Measurements from ENCODE around the gene MORN4. TPM values are rescaled to one million over a fixed set of nuclear protein-coding genes. Genes with fewer than 3 reads are reported as not detected.

MORN4 gene
- total and polyA plus RNA-seq, 7 donors, result 1.8 to 5.6 (median 3.9) TPM

DNA sequence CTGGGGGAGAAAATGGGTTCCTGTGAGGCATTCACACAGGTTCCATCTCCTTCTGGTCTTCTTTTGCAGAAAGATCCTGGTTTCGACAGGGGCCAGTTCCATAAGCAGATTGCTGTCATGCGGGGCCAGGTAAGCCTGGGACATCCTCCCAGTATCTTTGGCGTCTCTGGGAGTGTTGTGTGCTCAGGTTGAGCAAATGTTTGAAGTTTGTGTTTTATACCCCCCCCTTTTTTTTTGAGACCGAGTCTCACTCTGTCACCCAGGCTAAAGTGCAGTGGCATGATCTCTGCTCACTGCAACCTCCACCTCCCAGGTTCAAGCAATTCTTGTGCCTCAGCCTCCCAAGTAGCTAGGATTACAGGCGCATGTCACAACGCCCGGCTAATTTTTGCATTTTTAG lies 33.7 kb upstream of the MORN4 start:
- Histone ChIP-seq H3K9me3 (no peaks in the 10 kb centered on the region), H3K36me3 (ENCODE audit: insufficient read depth in 1 of 2, low read depth in 1 of 2) (peaks cover 5 to 97% of the 10 kb centered on the region in 2 donors), H3K4me1 (no peaks in the 10 kb centered on the region), H3K27me3 (ENCODE audit: insufficient read depth in 3 of 3, low read length in 2 of 3) (no peaks in the 10 kb centered on the region), H3K27ac (no peak overlapping the region), H3K4me3 (no peak overlapping the region)
- ATAC-seq (no peak), DNase-seq (no peak)
- intact Hi-C loops (cut with DNase I), result no loop called here
- TF ChIP-seq, protein P1, sequence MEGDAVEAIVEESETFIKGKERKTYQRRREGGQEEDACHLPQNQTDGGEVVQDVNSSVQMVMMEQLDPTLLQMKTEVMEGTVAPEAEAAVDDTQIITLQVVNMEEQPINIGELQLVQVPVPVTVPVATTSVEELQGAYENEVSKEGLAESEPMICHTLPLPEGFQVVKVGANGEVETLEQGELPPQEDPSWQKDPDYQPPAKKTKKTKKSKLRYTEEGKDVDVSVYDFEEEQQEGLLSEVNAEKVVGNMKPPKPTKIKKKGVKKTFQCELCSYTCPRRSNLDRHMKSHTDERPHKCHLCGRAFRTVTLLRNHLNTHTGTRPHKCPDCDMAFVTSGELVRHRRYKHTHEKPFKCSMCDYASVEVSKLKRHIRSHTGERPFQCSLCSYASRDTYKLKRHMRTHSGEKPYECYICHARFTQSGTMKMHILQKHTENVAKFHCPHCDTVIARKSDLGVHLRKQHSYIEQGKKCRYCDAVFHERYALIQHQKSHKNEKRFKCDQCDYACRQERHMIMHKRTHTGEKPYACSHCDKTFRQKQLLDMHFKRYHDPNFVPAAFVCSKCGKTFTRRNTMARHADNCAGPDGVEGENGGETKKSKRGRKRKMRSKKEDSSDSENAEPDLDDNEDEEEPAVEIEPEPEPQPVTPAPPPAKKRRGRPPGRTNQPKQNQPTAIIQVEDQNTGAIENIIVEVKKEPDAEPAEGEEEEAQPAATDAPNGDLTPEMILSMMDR (IDR thresholded peaks at IDR 0.05), result no peak
- 90 to 95% (median 92%) methylated on average over 7 of the region's 7 CpGs for WGBS, 3 donors

DNA sequence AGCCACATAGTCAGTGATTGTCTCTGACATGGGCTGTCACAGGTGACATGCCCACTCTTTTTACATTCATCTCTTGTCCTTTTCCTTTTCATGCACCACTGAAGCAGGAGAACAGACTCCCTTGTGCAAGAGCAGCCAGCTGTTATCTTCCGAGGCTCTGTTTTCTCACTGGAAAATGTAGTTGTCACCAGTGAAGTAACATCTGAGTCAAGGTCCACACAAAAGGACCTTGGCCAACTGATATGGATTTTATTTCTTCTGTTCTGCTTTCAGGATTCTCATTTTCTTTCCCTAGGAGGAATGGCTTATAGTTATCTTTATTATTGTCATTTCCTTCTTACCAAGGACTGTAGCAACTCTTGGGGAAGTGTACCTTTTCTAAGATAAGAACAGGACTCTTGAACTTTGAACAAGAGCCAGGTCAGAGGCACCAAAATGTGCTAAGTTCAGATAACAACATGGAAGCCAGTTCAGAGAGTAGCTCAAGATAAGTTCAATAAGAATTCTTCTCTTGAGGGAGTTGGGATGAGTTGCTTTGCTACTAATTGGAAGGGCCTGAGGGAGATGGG lies 31.1 kb upstream of the MORN4 start:
- no peak for DNase-seq
- intact Hi-C loops (cut with DNase I), result no loop called here
- TF ChIP-seq, protein P1 (IDR thresholded peaks at IDR 0.05), result no peak
- Histone ChIP-seq H3K36me3 (ENCODE audit: insufficient read depth in 1 of 2, low read depth in 1 of 2) (peaks cover 2 to 84% of the 10 kb centered on the region in 2 donors), H3K9me3 (no peaks in the 10 kb centered on the region), H3K27ac (no peak overlapping the region), H3K27me3 (ENCODE audit: insufficient read depth in 3 of 3, low read length in 2 of 3) (no peaks in the 10 kb centered on the region), H3K4me1 (no peaks in the 10 kb centered on the region), H3K4me3 (no peak overlapping the region)
- no peak for ATAC-seq
- WGBS, 3 donors, result 94 to 97% (median 96%) methylated on average over 1 of the region's 1 CpG

DNA sequence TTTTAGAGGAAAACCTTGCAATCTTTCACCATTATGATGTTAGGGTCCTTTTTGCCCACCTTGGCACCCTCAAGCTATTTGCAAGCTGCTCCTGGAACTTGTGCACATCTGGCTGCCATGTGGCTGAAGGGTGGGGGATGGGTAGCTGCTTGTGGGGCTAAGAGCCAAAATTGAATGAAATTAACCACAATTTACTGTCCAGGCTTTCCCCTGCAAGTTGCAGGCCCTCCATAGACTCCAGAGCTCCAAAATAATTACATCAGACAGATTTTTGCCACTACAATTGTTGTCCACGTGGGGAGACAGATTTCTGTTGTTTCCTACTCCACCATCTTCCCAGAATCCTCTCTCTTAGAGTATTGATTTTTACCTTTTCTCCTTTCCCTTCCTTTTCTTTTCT lies 26.3 kb upstream of the MORN4 start:
- ATAC-seq, result no peak
- no peak overlapping the region for H3K4me3 ChIP-seq
- peaks cover 5 to 81% of the 10 kb centered on the region in 2 donors for H3K36me3 ChIP-seq (ENCODE audit: insufficient read depth in 1 of 2, low read depth in 1 of 2)
- H3K27ac ChIP-seq, result no peak overlapping the region
- intact Hi-C loops (cut with DNase I), result no loop called here
- WGBS, 3 donors, result 46 to 76% (median 58%) methylated on average over 1 of the region's 1 CpG
- no peak for DNase-seq
- no peaks in the 10 kb centered on the region for H3K9me3 ChIP-seq
- no peaks in the 10 kb centered on the region for H3K27me3 ChIP-seq (ENCODE audit: insufficient read depth in 3 of 3, low read length in 2 of 3)
- TF ChIP-seq, protein P1 (IDR thresholded peaks at IDR 0.05), result no peak
- H3K4me1 ChIP-seq, result no peaks in the 10 kb centered on the region

DNA sequence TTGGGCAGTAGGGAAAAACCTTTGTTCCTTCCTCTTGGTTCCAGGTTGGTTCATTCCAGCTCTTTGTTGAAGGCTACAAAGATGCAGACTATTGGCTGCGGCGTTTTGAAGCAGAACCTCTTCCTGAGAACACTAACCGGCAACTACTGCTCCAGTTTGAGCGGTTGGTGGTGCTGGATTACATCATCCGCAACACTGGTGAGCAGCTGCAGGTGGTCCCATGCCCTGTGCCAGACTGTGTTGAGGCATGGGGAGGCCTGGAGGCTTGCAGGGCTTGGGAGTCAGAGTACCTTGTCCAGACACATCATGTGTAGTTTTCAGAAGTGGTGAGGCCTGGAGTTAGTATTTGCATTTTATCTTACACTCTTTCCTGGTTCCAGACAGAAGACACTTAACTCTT lies 23.5 kb upstream of the MORN4 start:
- H3K4me1 ChIP-seq, result no peaks in the 10 kb centered on the region
- H3K36me3 ChIP-seq (ENCODE audit: insufficient read depth in 1 of 2, low read depth in 1 of 2), result peaks cover 13 to 81% of the 10 kb centered on the region in 2 donors
- TF ChIP-seq, protein P1 (IDR thresholded peaks at IDR 0.05), result no peak
- no peak overlapping the region for H3K4me3 ChIP-seq
- ATAC-seq (no peak), DNase-seq (no peak)
- no peaks in the 10 kb centered on the region for H3K27me3 ChIP-seq (ENCODE audit: insufficient read depth in 3 of 3, low read length in 2 of 3)
- no peaks in the 10 kb centered on the region for H3K9me3 ChIP-seq
- WGBS, 3 donors, result 72 to 89% (median 77%) methylated on average over 5 of the region's 5 CpGs
- H3K27ac ChIP-seq, result no peak overlapping the region
- intact Hi-C loops (cut with DNase I), result no loop called here

DNA sequence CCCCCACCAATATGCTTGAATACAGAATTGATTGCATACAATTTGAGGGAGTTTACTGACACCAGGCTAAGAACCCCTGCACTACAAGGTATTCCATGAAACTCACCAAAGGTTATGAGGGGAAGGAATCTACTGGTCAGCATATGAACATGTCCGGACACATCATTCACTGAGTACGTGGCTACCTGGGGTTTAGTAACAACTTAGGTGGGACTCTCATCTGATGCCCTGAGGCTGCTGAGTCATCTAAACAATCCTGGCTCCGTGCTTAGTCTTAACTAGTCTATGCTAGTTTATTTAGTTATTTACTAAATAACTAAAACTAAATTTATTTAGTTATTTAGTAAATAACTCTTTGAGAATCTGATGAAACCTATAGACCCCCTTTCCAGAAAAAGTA lies 18.5 kb upstream of the MORN4 start:
- Histone ChIP-seq H3K4me3 (no peak overlapping the region), H3K27ac (no peak overlapping the region), H3K4me1 (peaks cover 28% of the 10 kb centered on the region), H3K27me3 (ENCODE audit: insufficient read depth in 3 of 3, low read length in 2 of 3) (no peaks in the 10 kb centered on the region), H3K36me3 (ENCODE audit: insufficient read depth in 1 of 2, low read depth in 1 of 2) (peaks cover 17 to 64% of the 10 kb centered on the region in 2 donors), H3K9me3 (no peaks in the 10 kb centered on the region)
- DNase-seq, result no peak
- TF ChIP-seq, protein P1 (IDR thresholded peaks at IDR 0.05), result no peak
- ATAC-seq, result no peak
- intact Hi-C loops (cut with DNase I), result no loop called here
- 94 to 96% (median 95%) methylated on average over 3 of the region's 3 CpGs for WGBS, 3 donors
